GM12878 (cell line): Measurements from ENCODE around the gene UMAD1. TPM values are rescaled to one million over a fixed set of nuclear protein-coding genes. Genes with fewer than 3 reads are reported as not detected.
A peak's percentile ranks its signal among the peaks of the same experiment; 100 is the strongest.

Experiments
- ATAC-seq: fragments of 200-7000 bp; cut with Tn5 transposase; 3 replicates; pipeline ENCODE4 v1.9.1; 2020; ENCODE audit warnings: mild to moderate bottlenecking, moderate library complexity
- BruUV-seq: library from RNA; stranded (reverse); fragments of 400-500 nt; replicated peaks from 2 replicates; lab custom pipeline; 2021; lab: Mats Ljungman, UMichigan
- CTCF ChIA-PET: fragments of 300-600 bp; sonication (Branson Sonifier 250); formaldehyde crosslinking; extraction: SDS; loops from one replicate; lab custom pipeline; 2021; ENCODE audit warnings: inconsistent platforms; lab: Yijun Ruan, JAX
- POLR2A ChIA-PET: fragments of 350-600 bp; formaldehyde crosslinking; extraction: SDS; loops from one replicate; lab custom pipeline; 2021; ENCODE audit warnings: inconsistent platforms; lab: Charles Lee
- RAD21 ChIA-PET: fragments of 300-600 bp; sonication (Branson Sonifier 250); formaldehyde crosslinking; loops from one replicate; lab custom pipeline; 2023; ENCODE audit warnings: antibody characterized with exemption; ENCODE audit not compliant: unreplicated experiment; lab: Charles Lee
- SMC1A ChIA-PET: fragments of 300-600 bp; sonication (Branson Sonifier 250); formaldehyde crosslinking; loops from one replicate; lab custom pipeline; 2023; ENCODE audit not compliant: unreplicated experiment, uncharacterized antibody; lab: Charles Lee
- DNase-seq: peaks from one replicate; pipeline ENCODE4 v3.0.0-alpha.2; 2011; ENCODE audit warnings: low read depth, low spot score
- FAIRE-seq: peaks from 3 replicates; lab custom pipeline; 2011; peaks lifted over from hg19 to GRCh38; lab: Jason Lieb, UNC
- H2AFZ ChIP-seq: 2 replicates; pipeline ENCODE4 v1.6.0; 2011; ENCODE audit warnings: low read depth, low read length, control low read depth; ENCODE audit not compliant: control insufficient read depth
- H3K27ac ChIP-seq: 2 replicates; pipeline ENCODE4 v1.5.1; 2011; ENCODE audit warnings: control low read depth; ENCODE audit not compliant: control insufficient read depth, insufficient read depth
- H3K27me3 ChIP-seq, 2 experiments: replicated peaks in 1 of 2; 2 replicates each; pipeline versions ENCODE4 v1.6.0 to v1.6.1; 2011; ENCODE audit warnings: low read length in 1 of 2; ENCODE audit not compliant: control insufficient read depth in 2 of 2, insufficient read depth in 2 of 2
- H3K36me3 ChIP-seq, 2 experiments: 2 replicates each; pipeline ENCODE4 v1.5.1; 2011; ENCODE audit warnings: low read length in 1 of 2; ENCODE audit not compliant: control insufficient read depth in 2 of 2, insufficient read depth in 2 of 2
- H3K4me1 ChIP-seq: 2 replicates; pipeline ENCODE4 v1.6.1; 2011; ENCODE audit warnings: mild to moderate bottlenecking, low read length, moderate library complexity, mixed read lengths; ENCODE audit not compliant: control insufficient read depth, insufficient read depth
- H3K4me2 ChIP-seq: 2 replicates; pipeline ENCODE4 v1.6.0; 2011; ENCODE audit warnings: control low read depth; ENCODE audit not compliant: control insufficient read depth, insufficient read depth
- H3K4me3 ChIP-seq: fragments of 200-600 bp; sonication (generic); 2 replicates; pipeline ENCODE4 v1.5.1; 2016
- H3K79me2 ChIP-seq: 2 replicates; pipeline ENCODE4 v1.6.0; 2011; ENCODE audit warnings: low read length; ENCODE audit not compliant: control insufficient read depth, insufficient read depth
- H3K9ac ChIP-seq: 2 replicates; pipeline ENCODE4 v1.8.0; 2011; ENCODE audit warnings: low read length, control low read depth, mixed read lengths; ENCODE audit not compliant: control insufficient read depth, insufficient read depth
- H3K9me3 ChIP-seq: replicated peaks from 3 replicates; pipeline ENCODE4 v1.5.1; 2011; ENCODE audit warnings: mild to moderate bottlenecking, low read length; ENCODE audit not compliant: control insufficient read depth, insufficient read depth
- H4K20me1 ChIP-seq: 2 replicates; pipeline ENCODE4 v1.6.0; 2011; ENCODE audit not compliant: control insufficient read depth, insufficient read depth
- ATF7 ChIP-seq: fragments of 450-650 bp; IDR thresholded peaks from 2 replicates; pipeline ENCODE4 v1.6.1; 2016; ENCODE audit warnings: low read depth, mild to moderate bottlenecking
- CUX1 ChIP-seq: IDR thresholded peaks from 2 replicates; pipeline ENCODE4 v1.6.1; 2012; ENCODE audit warnings: improper control_type of control experiment, low read depth, low read length; ENCODE audit not compliant: insufficient replicate concordance
- IKZF2 ChIP-seq, 2 experiments: fragments of 450-650 bp; IDR thresholded peaks; 2 replicates each; pipeline ENCODE4 v1.6.1; 2017; ENCODE audit warnings: mild to moderate bottlenecking in 2 of 2, moderate library complexity in 2 of 2
- JUNB ChIP-seq: IDR thresholded peaks from 2 replicates; pipeline ENCODE4 v1.6.1; 2016; ENCODE audit warnings: antibody characterized with exemption, mild to moderate bottlenecking
- MLLT1 ChIP-seq: fragments of 450-650 bp; IDR thresholded peaks from 2 replicates; pipeline ENCODE4 v1.6.1; 2016; ENCODE audit warnings: mild to moderate bottlenecking
- MTA3 ChIP-seq: IDR thresholded peaks from 2 replicates; pipeline ENCODE4 v1.6.1; 2012; ENCODE audit warnings: low read length, inconsistent platforms, borderline replicate concordance
- TARDBP ChIP-seq: IDR thresholded peaks from 2 replicates; pipeline ENCODE4 v1.6.1; 2016; ENCODE audit warnings: borderline replicate concordance
- TBL1XR1 ChIP-seq: IDR thresholded peaks from 2 replicates; pipeline ENCODE4 v1.6.1; 2012; ENCODE audit warnings: low read depth, low read length, improper control_type of control experiment
- TCF7 ChIP-seq: IDR thresholded peaks from 2 replicates; pipeline ENCODE4 v1.6.1; 2014; ENCODE audit warnings: antibody characterized with exemption, borderline replicate concordance
- YY1 ChIP-seq: IDR thresholded peaks from 2 replicates; pipeline ENCODE4 v1.6.1; 2011; ENCODE audit warnings: low read depth, mild to moderate bottlenecking, low read length
- ZBTB11 ChIP-seq: fragments of 450-650 bp; formaldehyde crosslinking; IDR thresholded peaks from 2 replicates; pipeline ENCODE4 v1.5.0; 2022; ENCODE audit warnings: mild to moderate bottlenecking, missing genetic modification characterization
- ZNF384 ChIP-seq: IDR thresholded peaks from 2 replicates; pipeline ENCODE4 v1.6.1; 2012; ENCODE audit warnings: low read depth, mild to moderate bottlenecking, low read length, improper control_type of control experiment, borderline replicate concordance
- WGBS: methylation state at CpG from one replicate; pipeline ENCODE4 v1.1.6; 2016; ENCODE audit warnings: low lambda C conversion rate; ENCODE audit not compliant: insufficient replicate concordance, insufficient coverage; ENCODE audit errors: missing lambda C conversion rate; 5-methylcytosine and 5-hydroxymethylcytosine counted together
- in situ Hi-C: fragments of 300-500 bp; cut with MboI; formaldehyde crosslinking; loops from 9 replicates; pipeline ENCODE4 v1.14.3; 2018; ENCODE audit warnings: mixed read lengths
- intact Hi-C: fragments of 100-400 bp; cut with micrococcal nuclease; formaldehyde crosslinking; loops from one replicate; pipeline ENCODE4 v1.14.2; 2022; ENCODE audit not compliant: unreplicated experiment
- polyA plus RNA-seq, 11 experiments: library from polyadenylated mRNA; depleted of rRNA in 4 of 11; unstranded in 6 of 11; stranded (reverse) in 5 of 11; fragments of >200 nt; fragmentation: Nextera tagmentation in 4 of 11; fragmentation: Illumina TruSeq in 1 of 11; extraction: Ambion mirVana in 4 of 11; extraction: Trizol in 1 of 11; gene quantifications; 1 replicate in 1 of 11; 2 replicates in 10 of 11; pipeline versions ENCODE4 v1.2.1 to v1.2.3, GENCODE V29; 2011 to 2016; ENCODE audit warnings: inconsistent platforms in 2 of 11, missing spikeins in 2 of 11, low read depth in 1 of 11
- total RNA-seq, 4 experiments: library from RNA; depleted of rRNA in 3 of 4; stranded (reverse); fragments of >200 nt in 3 of 4; fragmentation: Illumina TruSeq in 1 of 4; extraction: Trizol in 1 of 4; gene quantifications; 2 replicates each; pipeline versions ENCODE4 v1.2.1 to v1.2.3, GENCODE V29; 2013 to 2021

UMAD1 gene
- total and polyA plus RNA-seq, 10 of the 15 experiments (the other 5 are each of a cell fraction or from before 2014, with no cell fraction given), result 6.0 to 28.6 (median 9.3) TPM

- no peak for TF ChIP-seq ZBTB11 (CRISPR knock-in tag)
- TF ChIP-seq, all 136 proteins: peak for 1
Measured at GRCh38 chr7:7639421-7639820, 1.1 kb upstream of the UMAD1 start (continued).

- ChIA-PET RAD21 (interaction anchor here (0.9 to 3.0 kb wide), 12 partner anchors 41 to 656 kb away, joined by 3 to 22 read pairs (median 6); partner anchors contain the start of gene MIOS), CTCF (interaction anchor here (0.7 to 2.2 kb wide), 10 partner anchors 30 to 577 kb away, joined by 3 to 14 read pairs (median 3); no protein-coding TSS in a partner anchor), SMC1A (interaction anchor here (1.1 to 4.2 kb wide), 12 partner anchors 12 to 550 kb away, joined by 3 to 30 read pairs (median 5); no protein-coding TSS in a partner anchor), POLR2A (interaction anchor here (0.8 to 2.5 kb wide), 9 partner anchors 27 to 538 kb away, joined by 3 to 15 read pairs (median 4); partner anchors contain the start of gene GLCCI1)
- peak overlapping the region; percentile 87 for H3K4me2 ChIP-seq
- under 1% methylated on average over 19 of the region's 19 CpGs for WGBS
- H3K4me3 ChIP-seq, result peak overlapping the region; percentile 93
- peaks cover 16% of the 10 kb centered on the region for H3K79me2 ChIP-seq
- DNase-seq (peak; percentile 27), ATAC-seq (peak; percentile 43), FAIRE-seq (peak; percentile 64)
- BruUV-seq, result TSS peak; percentile 83
- peak overlapping the region; percentile 77 for H3K27ac ChIP-seq
- H3K9me3 ChIP-seq, result no peaks in the 10 kb centered on the region
- in situ Hi-C loops (no loop called here), intact Hi-C loops (loop anchor here (2.0 to 5.0 kb wide), 5 partner anchors 71 to 577 kb away; no protein-coding TSS in a partner anchor)
- H3K4me1 ChIP-seq, result no peaks in the 10 kb centered on the region
- peaks cover 0 to 4% of the 10 kb centered on the region in 2 experiments; a peak in 2 of 4 replicates for H3K36me3 ChIP-seq
- H3K27me3 ChIP-seq, result no peaks in the 10 kb centered on the region
- H2AFZ ChIP-seq, result peak overlapping the region; percentile 85
- H3K9ac ChIP-seq, result peak overlapping the region; percentile 77
- H4K20me1 ChIP-seq, result no peaks in the 10 kb centered on the region
- 0 out of 2 replicates have a peak, but pooled peaks have one; percentile 7 for TF ChIP-seq TARDBP
- peak; percentile 83 for TF ChIP-seq MTA3
- TF ChIP-seq CUX1, result peak; percentile 23
- TF ChIP-seq TCF7, result peak; percentile 23; the same call in 1 of the 2 replicates
- TF ChIP-seq ZNF384, result no peak
- TF ChIP-seq TBL1XR1, result 0 out of 2 replicates have a peak, but pooled peaks have one; percentile 8
- TF ChIP-seq ATF7, result 0 out of 2 replicates have a peak, but pooled peaks have one; percentile 9
- no peak for TF ChIP-seq IKZF2 (IDR thresholded peaks at IDR 0.05)
- TF ChIP-seq YY1, result no peak
- peak; percentile 85 for TF ChIP-seq MLLT1
- TF ChIP-seq JUNB, result no peak
Measured at GRCh38 chr7:7639847-7640220, 718 bp upstream of the UMAD1 start.
